Measurements from ENCODE around the gene LMBR1. TPM values are rescaled to one million over a fixed set of nuclear protein-coding genes. Genes with fewer than 3 reads are reported as not detected.

The LMBR1 gene
- total RNA-seq, 1 experiment from 2014 or later, result 91.1 TPM

- BruUV-seq (replicated peaks), result no TSS peak
- Mint-ChIP-seq H3K36me3 (ENCODE audit: insufficient read depth, unreplicated experiment) (no peaks in the 10 kb centered on the region), H3K27me3 (ENCODE audit: unreplicated experiment) (no peaks in the 10 kb centered on the region), H3K9me3 (ENCODE audit: low read depth, unreplicated experiment) (peaks cover 3% of the 10 kb centered on the region), H3K27ac (ENCODE audit: unreplicated experiment) (no peak overlapping the region), H3K4me1 (ENCODE audit: low read depth, unreplicated experiment) (no peaks in the 10 kb centered on the region), H3K4me3 (ENCODE audit: low read depth, unreplicated experiment) (no peak overlapping the region)
- DNase-seq, result no peak
- CTCF ChIA-PET, result no interaction called here
- no peak for TF ChIP-seq CTCF (IDR thresholded peaks at IDR 0.05; ENCODE audit: unreplicated experiment)
- intact Hi-C loops (cut with micrococcal nuclease; ENCODE audit: unreplicated experiment), result no loop called here
These were observed 114.8 kb downstream of the LMBR1 start for GRCh38 chr7:156778201-156778600.

- no peak for TF ChIP-seq CTCF (IDR thresholded peaks at IDR 0.05; ENCODE audit: unreplicated experiment)
- no TSS peak for BruUV-seq (replicated peaks)
- Mint-ChIP-seq H3K27me3 (ENCODE audit: unreplicated experiment) (no peaks in the 10 kb centered on the region), H3K4me3 (ENCODE audit: low read depth, unreplicated experiment) (no peak overlapping the region), H3K4me1 (ENCODE audit: low read depth, unreplicated experiment) (no peaks in the 10 kb centered on the region), H3K9me3 (ENCODE audit: low read depth, unreplicated experiment) (peaks cover 3% of the 10 kb centered on the region), H3K36me3 (ENCODE audit: insufficient read depth, unreplicated experiment) (no peaks in the 10 kb centered on the region), H3K27ac (ENCODE audit: unreplicated experiment) (no peak overlapping the region)
- intact Hi-C loops (cut with micrococcal nuclease; ENCODE audit: unreplicated experiment), result no loop called here
- CTCF ChIA-PET, result no interaction called here
- DNase-seq, result no peak
These were observed 115.5 kb downstream of the LMBR1 start for GRCh38 chr7:156777364-156778069.

GRCh38 chr7:156776527-156776926 lies 116.5 kb downstream of the LMBR1 start:
- Mint-ChIP-seq H3K4me3 (ENCODE audit: low read depth, unreplicated experiment) (no peak overlapping the region), H3K27ac (ENCODE audit: unreplicated experiment) (no peak overlapping the region), H3K27me3 (ENCODE audit: unreplicated experiment) (no peaks in the 10 kb centered on the region), H3K36me3 (ENCODE audit: insufficient read depth, unreplicated experiment) (no peaks in the 10 kb centered on the region), H3K4me1 (ENCODE audit: low read depth, unreplicated experiment) (peaks cover 5% of the 10 kb centered on the region), H3K9me3 (ENCODE audit: low read depth, unreplicated experiment) (peaks cover 3% of the 10 kb centered on the region)
- DNase-seq, result no peak
- CTCF ChIA-PET, result interaction anchor here (0.7 kb wide), 1 partner anchor 17 kb away, joined by 5 read pairs; no protein-coding TSS in a partner anchor
- intact Hi-C loops (cut with micrococcal nuclease; ENCODE audit: unreplicated experiment), result no loop called here
- no peak for TF ChIP-seq CTCF (IDR thresholded peaks at IDR 0.05; ENCODE audit: unreplicated experiment)
- no TSS peak for BruUV-seq (replicated peaks)

- no peak for DNase-seq
- Mint-ChIP-seq H3K27me3 (ENCODE audit: unreplicated experiment) (no peaks in the 10 kb centered on the region), H3K4me3 (ENCODE audit: low read depth, unreplicated experiment) (no peak overlapping the region), H3K4me1 (ENCODE audit: low read depth, unreplicated experiment) (peaks cover 24% of the 10 kb centered on the region), H3K27ac (ENCODE audit: unreplicated experiment) (no peak overlapping the region), H3K9me3 (ENCODE audit: low read depth, unreplicated experiment) (peaks cover 3% of the 10 kb centered on the region), H3K36me3 (ENCODE audit: insufficient read depth, unreplicated experiment) (no peaks in the 10 kb centered on the region)
- intact Hi-C loops (cut with micrococcal nuclease; ENCODE audit: unreplicated experiment), result no loop called here
- no TSS peak for BruUV-seq (replicated peaks)
- no peak for TF ChIP-seq CTCF (IDR thresholded peaks at IDR 0.05; ENCODE audit: unreplicated experiment)
- CTCF ChIA-PET, result no interaction called here
These were observed 119.0 kb downstream of the LMBR1 start for GRCh38 chr7:156773966-156774365.

Measured in Calu3 (cell line).